Right kidney (tissue), 1 donor: ENCODE measurements around the gene CSF3.
"Not testable (repeated sequence)": the region's sequence is repeated elsewhere in the genome, so short reads cannot be mapped to it uniquely, and the experiment has no call there.

Source experiments
- DNase-seq: peaks from one replicate; pipeline ENCODE4 v3.0.0-alpha.2; 2016

The CSF3 gene

DNA sequence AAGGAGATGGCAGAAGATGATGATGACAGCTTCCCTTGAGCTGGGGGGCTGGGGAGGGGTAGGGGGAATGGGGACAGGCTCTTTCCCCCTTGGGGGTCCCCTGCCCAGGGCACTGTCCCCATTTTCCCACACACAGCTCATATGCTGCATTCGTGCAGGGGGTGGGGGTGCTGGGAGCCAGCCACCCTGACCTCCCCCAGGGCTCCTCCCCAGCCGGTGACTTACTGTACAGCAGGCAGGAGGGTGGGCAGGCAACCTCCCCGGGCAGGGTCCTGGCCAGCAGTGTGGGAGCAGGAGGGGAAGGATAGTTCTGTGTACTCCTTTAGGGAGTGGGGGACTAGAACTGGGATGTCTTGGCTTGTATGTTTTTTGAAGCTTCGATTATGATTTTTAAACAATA, 17.7 kb upstream of the CSF3 start:
- no peak for DNase-seq

DNA sequence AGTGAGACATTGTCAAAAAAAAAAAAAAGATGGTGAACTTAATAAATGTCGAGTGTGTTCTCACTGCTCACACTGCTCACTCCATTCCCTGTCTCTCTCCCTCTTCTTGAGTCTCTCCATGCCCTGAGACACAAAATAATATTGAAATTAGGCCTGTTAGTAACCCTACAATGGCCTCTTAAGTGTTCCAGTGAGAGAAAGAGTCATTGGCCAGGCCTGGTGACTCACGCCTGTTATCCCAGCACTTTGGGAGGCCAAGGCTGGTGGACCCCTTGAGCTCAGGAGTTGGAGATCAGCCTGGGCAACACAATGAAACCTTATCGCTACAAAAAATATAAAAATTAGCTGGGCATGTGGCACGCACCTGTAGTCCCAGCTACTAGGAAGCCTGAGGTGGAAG, 16.2 kb upstream of the CSF3 start:
- DNase-seq, result no peak

DNA sequence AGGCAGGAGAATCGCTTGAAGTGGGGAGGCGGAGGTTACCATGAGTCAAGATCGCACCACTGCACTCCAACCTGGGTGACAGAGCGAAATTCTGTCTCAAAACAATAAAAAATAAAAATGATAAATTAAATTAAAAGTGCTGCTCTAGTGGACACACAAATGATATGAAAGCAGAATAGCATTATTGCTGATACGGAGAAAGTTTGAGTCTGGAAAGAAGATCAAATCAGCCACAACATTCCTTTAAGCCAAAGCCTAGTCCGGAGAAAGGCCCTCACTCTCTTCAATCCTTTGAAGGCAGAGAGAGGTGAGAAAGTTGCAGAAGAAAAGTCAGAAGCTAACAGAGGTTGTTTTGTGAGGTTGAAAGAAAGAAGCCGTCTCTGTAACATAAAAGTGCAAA, 15.1 kb upstream of the CSF3 start:
- DNase-seq, result no peak

- not testable (repeated sequence) for DNase-seq
Observed at GRCh38 chr17:40001335-40001734, 13.9 kb upstream of the CSF3 start.

DNA sequence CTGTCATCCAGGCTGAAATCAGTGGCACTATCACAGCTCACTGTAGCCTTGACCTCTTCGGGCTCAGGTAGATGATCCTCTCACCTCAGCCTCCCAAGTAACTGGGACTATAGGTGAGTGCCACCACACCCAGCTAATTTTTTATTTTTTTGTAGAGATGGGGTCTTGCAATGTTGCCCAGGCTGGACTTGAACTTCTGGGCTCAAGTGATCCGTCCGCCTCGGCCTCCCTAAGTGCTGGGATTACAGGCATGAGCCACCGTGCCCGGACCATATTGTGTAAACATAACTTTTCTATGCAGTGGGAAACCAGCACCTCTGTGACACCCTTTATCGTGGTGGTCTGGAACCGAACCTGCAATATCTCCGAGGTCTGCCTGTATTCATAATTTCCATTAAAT, 11.2 kb upstream of the CSF3 start:
- DNase-seq, result no peak

DNA sequence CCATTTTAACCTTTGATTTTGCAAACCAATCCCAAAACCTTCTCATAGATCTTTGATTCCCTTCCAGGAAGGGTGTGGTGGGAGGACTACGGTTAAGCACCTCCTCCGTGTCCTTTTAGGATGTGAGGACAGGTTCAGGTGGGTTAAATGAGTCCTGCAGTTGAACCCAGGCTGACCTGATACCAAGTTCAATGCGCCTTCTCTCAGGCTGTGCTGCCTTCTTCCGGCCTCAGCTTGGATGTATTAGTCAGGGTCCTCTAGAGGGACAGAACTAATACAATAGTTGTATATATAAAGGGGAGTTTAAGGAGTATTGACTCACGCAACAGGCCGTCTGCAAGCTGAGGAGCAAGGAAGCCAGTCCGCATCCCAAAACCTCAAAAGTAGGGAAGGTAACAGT, 10.5 kb upstream of the CSF3 start:
- DNase-seq, result no peak

DNA sequence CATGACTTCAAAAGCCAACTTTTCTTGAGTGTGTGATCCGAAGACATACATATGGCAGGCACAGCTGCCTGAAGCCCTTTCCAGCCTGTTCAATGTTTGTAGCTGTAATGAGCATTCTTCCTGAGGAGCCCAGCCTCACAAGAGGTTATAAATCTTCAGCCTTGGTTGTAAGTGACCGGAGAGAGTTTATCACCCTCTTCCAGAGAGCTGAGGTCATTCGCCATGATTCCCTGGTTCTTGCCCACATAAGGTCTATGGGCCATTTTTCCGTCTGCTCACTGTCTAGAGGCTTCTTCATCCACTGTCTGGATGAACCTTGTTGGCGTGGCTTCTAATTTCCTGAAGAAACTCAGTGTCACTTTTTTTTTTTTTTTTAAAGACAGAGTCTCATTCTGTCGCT, 9.7 kb upstream of the CSF3 start:
- DNase-seq, result no peak

DNA sequence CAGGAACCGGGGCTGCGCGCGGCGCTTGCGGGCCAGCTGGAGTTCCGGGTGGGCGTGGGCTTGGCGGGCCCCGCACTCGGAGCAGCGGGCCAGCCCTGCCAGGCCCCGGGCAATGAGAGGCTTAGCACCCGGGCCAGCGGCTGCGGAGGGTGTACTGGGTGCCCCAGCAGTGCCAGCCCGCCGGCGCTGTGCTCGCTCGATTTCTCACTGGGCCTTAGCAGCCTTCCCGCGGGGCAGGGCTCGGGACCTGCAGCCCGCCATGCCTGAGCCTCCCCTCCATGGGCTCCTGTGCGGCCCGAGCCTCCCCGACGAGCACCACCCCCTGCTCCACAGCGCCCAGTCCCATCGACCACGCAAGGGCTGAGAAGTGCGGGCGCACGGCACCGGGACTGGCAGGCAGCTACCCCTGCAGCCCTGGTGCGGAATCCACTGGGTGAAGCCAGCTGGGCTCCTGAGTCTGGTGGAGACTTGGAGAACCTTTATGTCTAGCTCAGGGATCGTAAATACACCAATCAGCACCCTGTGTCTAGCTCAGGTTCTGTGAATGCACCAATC, 4.2 kb upstream of the CSF3 start:
- not testable (repeated sequence) for DNase-seq

DNA sequence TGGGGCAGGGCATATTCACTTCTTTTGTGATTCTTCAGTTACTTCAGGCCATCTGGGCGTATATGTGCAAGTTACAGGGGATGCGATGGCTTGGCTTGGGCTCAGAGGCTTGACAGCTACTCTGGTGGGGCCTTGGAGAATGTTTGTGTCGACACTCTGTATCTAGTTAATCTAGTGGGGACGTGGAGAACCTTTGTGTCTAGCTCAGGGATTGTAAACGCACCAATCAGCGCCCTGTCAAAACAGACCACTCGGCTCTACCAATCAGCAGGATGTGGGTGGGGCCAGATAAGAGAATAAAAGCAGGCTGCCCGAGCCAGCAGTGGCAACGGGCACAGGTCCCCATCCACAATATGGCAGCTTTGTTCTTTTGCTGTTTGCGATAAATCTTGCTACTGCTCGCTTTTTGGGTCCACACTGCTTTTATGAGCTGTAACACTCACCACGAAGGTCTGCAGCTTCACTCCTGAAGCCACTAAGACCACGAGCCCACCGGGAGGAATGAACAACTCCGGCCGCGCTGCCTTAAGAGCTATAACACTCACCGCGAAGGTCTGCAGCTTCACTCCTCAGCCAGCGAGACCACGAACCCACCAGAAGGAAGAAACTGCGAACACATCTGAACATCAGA, 3.1 kb upstream of the CSF3 start:
- DNase-seq, result not testable (repeated sequence)

DNA sequence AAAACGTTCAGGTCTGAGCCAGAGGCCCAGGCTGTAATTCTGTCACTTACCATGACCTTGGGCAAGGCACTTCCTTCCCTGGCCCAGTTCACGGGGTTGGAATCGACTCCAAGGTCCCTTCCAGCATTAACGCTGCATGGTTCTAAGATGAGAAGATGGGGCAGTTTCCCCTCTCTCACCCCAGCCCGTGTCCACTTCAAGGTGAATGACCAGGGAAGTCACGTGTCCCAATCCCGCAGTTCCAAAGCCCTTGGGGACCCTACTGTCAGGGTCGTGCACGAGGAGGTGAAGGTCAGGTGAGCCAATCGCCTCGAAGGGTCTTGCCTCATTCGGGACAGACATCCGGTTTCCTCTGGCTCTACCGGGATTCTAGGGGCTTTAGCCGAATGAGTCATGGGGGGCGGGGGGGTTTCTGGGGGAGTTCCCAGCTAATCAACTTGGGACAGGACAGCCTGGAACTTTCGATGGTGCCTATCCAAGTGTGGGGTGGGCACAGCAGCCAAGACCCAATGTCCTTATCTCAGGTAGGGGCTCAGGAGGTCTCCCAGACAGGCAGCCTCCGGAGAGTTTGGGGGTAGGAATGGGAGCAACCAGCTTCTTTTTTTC, 762 bp upstream of the CSF3 start:
- peak; percentile 14 for DNase-seq

DNA sequence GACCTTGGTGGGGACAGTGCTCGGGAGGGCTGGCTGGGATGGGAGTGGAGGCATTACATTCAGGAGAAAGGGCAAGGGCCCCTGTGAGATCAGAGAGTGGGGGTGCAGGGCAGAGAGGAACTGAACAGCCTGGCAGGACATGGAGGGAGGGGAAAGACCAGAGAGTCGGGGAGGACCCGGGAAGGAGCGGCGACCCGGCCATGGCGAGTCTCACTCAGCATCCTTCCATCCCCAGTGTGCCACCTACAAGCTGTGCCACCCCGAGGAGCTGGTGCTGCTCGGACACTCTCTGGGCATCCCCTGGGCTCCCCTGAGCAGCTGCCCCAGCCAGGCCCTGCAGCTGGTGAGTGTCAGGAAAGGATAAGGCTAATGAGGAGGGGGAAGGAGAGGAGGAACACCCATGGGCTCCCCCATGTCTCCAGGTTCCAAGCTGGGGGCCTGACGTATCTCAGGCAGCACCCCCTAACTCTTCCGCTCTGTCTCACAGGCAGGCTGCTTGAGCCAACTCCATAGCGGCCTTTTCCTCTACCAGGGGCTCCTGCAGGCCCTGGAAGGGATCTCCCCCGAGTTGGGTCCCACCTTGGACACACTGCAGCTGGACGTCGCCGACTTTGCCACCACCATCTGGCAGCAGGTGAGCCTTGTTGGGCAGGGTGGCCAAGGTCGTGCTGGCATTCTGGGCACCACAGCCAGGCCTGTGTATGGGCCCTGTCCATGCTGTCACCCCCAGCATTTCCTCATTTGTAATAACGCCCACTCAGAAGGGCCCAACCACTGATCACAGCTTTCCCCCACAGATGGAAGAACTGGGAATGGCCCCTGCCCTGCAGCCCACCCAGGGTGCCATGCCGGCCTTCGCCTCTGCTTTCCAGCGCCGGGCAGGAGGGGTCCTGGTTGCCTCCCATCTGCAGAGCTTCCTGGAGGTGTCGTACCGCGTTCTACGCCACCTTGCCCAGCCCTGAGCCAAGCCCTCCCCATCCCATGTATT, 1.1 kb downstream of the CSF3 start:
- no peak for DNase-seq

GRCh38 chr17:40017422-40018080, 2.3 kb downstream of the CSF3 start:
- DNase-seq, result no peak

DNA sequence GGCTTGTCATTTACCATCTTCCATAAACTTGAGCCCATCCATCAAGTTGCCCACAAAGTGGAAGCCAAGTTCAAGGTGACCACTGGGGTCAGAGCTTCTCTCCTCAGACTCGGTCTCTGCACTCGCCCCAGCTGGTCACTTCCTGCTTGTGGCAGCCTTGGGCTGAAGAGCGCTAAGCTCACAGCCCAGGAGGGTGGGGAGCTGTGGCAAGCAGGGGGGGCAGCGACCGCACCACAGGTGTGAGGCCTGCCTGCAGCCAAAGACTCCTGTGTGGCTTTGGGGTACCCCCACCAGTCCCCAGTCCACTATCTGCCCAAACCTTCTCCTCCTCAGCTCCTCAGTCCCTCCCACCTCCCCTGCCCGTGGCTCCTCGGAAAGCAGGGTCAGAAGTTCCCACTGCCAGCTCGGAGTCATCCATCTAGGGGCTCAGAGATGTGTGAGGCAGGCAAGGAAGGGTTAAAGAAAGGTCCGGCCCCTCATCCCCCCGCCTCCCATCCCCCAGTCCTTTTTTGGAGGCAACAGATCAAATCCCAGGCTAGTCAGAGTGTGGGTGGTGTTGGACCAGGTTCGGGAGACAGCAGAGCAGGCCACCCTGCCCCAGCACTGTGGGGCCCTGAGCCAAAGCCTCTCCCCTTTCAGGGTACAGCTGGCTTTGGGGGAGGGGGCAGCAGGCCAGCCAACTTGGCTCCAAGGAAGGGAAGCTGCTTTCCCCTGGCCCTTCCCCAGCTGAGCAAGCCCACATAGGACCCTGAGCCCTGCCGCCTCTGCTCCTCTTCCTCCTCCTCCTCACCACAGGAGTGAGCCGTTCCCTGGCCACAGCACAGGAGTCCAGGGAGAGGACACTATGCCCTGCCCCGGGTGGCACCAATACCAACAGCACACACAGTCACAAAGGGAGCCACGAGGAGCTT, 3.2 kb downstream of the CSF3 start:
- DNase-seq, result peak; percentile 14

DNA sequence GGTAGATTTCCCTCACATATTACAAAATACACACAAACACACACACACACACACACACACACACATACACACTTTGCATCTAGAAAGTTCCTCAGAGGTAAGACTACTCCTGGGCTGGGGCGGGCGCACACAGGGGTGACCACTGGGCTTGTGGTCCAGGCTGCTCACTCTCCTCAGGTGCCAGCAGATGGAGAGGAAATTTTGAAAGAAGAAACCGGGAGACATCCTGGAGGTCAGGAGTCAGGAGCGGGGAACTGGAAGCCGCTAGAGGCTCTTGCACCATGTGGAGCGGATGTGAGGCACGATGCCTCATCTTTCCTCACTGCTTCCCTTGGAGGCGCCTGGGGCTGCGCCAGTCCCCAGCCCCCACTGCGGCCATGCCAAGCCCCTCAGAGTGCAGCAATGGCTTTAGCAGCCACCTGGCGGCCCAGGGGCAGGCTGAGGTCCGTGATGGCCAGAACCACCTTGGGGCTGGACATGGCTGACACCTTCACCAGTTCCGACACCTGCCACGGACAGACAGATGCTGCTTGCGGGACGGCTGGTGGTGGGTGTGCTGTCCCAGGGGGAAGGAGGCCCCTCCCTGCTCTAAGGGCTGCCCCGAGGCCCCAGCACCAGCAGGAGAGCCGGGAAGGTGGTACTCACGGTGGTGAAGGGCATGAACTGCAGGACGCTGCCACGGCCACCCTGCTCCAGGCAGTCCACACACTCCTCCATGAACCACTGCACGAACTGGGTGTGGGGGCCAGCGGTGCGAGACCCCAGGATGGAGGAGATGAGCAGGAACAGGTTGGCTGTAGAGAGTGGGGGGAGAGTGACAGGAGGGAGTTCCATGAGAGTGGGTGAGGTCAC, 4.1 kb downstream of the CSF3 start:
- no peak for DNase-seq

GRCh38 chr17:40020146-40020545, 4.9 kb downstream of the CSF3 start:
- no peak for DNase-seq

DNA sequence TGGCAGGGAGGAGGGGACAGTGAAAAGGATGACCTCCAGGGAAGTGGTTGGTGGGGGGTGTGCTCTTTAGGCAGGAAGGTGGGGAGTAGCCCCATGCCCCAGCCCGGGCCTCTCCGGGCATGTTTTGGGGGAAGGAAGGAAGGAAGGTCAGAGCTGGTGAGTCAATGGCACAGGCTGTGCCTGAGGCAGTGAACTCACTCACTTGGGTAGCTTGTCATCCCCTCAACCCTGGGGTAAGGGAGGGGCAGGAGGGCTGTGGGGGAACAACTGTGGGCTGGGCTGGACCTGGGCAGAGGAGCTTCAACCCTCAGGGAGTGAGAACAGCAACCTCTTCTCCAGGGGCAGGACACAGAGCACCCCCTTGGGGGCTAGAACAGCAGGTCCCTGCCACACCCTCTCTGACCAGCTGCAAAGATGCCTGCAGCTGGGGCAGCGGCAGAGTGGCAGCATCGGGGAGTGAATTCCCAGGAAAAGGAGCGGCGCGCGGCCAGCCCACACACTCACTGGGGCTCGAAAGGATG, 6.3 kb downstream of the CSF3 start:
- no peak for DNase-seq

DNA sequence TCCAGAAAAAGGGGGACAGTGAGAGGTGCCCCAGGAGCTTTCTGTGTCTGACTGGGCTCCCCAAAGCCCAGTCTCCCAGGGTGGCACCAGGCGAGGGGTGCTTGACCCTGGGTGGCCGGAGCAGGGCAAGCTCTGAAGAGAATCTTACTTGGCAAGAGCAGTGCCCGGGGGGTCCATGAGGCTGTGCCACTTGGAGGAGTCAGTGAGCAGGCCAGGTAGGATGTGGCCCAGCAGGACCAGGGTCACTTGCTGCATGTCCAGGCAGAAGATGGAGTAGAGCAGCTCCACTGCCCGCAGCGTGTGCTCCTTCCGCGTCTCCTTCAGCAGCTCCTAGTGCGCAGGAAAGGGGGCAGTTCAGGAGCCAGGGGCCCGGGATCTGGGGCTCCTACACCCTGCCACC, 7.3 kb downstream of the CSF3 start:
- DNase-seq, result no peak

DNA sequence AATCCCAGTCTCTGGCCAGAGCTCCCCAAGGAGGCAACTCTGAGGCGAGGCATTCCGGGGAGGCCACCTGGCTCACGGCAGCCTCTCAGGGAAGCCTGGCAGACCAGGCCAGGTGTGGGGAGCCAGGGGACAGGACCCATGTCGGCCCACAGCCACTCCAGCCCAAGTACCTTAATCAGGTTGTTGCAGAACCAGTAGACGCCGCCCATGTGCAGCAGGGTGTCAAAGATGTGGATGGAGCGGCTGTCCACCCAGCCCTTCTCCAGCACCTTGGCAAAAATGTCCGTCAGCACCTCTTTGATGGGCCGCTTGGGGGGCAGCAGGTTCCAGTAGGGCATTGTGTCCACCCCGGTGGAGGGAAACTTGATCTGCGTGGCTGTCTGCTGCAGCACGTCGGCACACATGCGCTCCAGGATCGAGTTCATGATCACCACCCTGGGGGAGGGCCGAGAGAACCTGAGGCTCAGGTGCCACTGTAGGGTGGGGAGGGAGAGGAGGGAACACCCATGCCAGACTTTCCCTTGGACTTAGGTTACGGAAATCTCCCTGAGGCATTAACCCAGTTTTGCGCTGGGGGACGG, 7.8 kb downstream of the CSF3 start:
- DNase-seq, result no peak

DNA sequence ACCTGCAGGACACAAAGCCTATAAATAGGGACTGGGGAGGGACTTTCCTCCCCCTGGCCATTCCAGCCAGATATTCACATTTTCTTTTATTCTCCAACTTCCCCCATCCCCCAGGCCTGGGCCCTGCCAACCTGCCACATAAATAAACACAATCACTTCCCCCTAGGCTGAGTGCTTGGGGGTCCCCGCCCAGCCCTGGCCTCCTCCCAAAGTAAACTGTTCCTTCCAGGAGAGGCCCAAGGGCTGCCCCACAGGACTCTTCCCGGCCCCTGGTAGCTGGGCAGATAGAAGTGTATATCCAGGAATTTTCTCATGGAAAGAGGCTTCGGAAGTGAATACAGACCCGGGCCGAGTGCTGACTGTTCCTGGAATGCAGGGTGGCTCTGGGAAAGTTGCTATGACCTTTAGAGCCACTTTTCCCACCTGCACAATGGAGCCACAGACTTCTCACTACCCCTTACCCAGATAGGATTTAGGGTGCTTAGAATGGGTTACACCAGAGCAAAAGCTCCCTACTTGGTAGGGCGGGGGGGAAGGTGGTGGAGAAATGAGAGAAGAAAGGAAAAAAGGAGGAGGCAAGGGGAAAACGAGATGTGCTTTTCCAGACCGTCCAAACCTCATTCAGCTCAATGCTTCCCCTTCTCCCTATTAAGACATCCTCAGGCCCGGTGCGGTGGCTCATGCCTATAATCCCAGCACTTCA, 8.5 kb downstream of the CSF3 start:
- DNase-seq, result no peak
